Measurements from ENCODE around the gene GSAP.
A peak's percentile ranks its signal among the peaks of the same experiment; 100 is the strongest.

Gene GSAP

GRCh38 chr7:77331938-77332695 lies 84.0 kb downstream of the GSAP start:
- peak; percentile 45 for DNase-seq (ENCODE audit: low read depth, low spot score)
- Histone ChIP-seq H3K9me3 (ENCODE audit: control insufficient read depth, insufficient read depth, low read length) (no peaks in the 10 kb centered on the region), H3K4me1 (ENCODE audit: control insufficient read depth, insufficient read depth, low read length) (no peaks in the 10 kb centered on the region), H3K27ac (ENCODE audit: low read length) (no peak overlapping the region), H3K36me3 (ENCODE audit: control insufficient read depth, insufficient read depth, low read length) (no peaks in the 10 kb centered on the region), H3K27me3 (ENCODE audit: control insufficient read depth, insufficient read depth, low read length) (no peaks in the 10 kb centered on the region), H3K4me3 (ENCODE audit: low read length) (no peak overlapping the region)
- no CpG with 5 or more reads among the region's 3 CpGs for WGBS (ENCODE audit: insufficient coverage, insufficient read length)

- no peak for DNase-seq (ENCODE audit: low read depth, low spot score)
- Histone ChIP-seq H3K4me1 (ENCODE audit: control insufficient read depth, insufficient read depth, low read length) (no peaks in the 10 kb centered on the region), H3K27ac (ENCODE audit: low read length) (no peak overlapping the region), H3K9me3 (ENCODE audit: control insufficient read depth, insufficient read depth, low read length) (no peaks in the 10 kb centered on the region), H3K27me3 (ENCODE audit: control insufficient read depth, insufficient read depth, low read length) (no peaks in the 10 kb centered on the region), H3K4me3 (ENCODE audit: low read length) (no peak overlapping the region), H3K36me3 (ENCODE audit: control insufficient read depth, insufficient read depth, low read length) (no peaks in the 10 kb centered on the region)
- WGBS (ENCODE audit: insufficient coverage, insufficient read length): no CpG with 5 or more reads among the region's 6 CpGs
These were observed 85.8 kb downstream of the GSAP start for GRCh38 chr7:77330169-77330882.

GRCh38 chr7:77329466-77330168 lies 86.5 kb downstream of the GSAP start:
- H3K4me1 ChIP-seq (ENCODE audit: control insufficient read depth, insufficient read depth, low read length): no peaks in the 10 kb centered on the region
- no peak overlapping the region for H3K27ac ChIP-seq (ENCODE audit: low read length)

GRCh38 chr7:77328669-77329068 lies 87.5 kb downstream of the GSAP start:
- Histone ChIP-seq H3K4me1 (ENCODE audit: control insufficient read depth, insufficient read depth, low read length) (no peaks in the 10 kb centered on the region), H3K27ac (ENCODE audit: low read length) (no peak overlapping the region), H3K36me3 (ENCODE audit: control insufficient read depth, insufficient read depth, low read length) (no peaks in the 10 kb centered on the region), H3K9me3 (ENCODE audit: control insufficient read depth, insufficient read depth, low read length) (no peaks in the 10 kb centered on the region), H3K4me3 (ENCODE audit: low read length) (no peak overlapping the region), H3K27me3 (ENCODE audit: control insufficient read depth, insufficient read depth, low read length) (no peaks in the 10 kb centered on the region)
- no CpG with 5 or more reads among the region's 1 CpG for WGBS (ENCODE audit: insufficient coverage, insufficient read length)
- no peak for DNase-seq (ENCODE audit: low read depth, low spot score)

More at GRCh38 chr7:77329466-77330168, 86.5 kb downstream of the GSAP start:
- Histone ChIP-seq H3K9me3 (ENCODE audit: control insufficient read depth, insufficient read depth, low read length) (no peaks in the 10 kb centered on the region), H3K4me3 (ENCODE audit: low read length) (no peak overlapping the region), H3K27me3 (ENCODE audit: control insufficient read depth, insufficient read depth, low read length) (no peaks in the 10 kb centered on the region), H3K36me3 (ENCODE audit: control insufficient read depth, insufficient read depth, low read length) (no peaks in the 10 kb centered on the region)
- no CpG with 5 or more reads among the region's 4 CpGs for WGBS (ENCODE audit: insufficient coverage, insufficient read length)
- DNase-seq (ENCODE audit: low read depth, low spot score): no peak

DNA sequence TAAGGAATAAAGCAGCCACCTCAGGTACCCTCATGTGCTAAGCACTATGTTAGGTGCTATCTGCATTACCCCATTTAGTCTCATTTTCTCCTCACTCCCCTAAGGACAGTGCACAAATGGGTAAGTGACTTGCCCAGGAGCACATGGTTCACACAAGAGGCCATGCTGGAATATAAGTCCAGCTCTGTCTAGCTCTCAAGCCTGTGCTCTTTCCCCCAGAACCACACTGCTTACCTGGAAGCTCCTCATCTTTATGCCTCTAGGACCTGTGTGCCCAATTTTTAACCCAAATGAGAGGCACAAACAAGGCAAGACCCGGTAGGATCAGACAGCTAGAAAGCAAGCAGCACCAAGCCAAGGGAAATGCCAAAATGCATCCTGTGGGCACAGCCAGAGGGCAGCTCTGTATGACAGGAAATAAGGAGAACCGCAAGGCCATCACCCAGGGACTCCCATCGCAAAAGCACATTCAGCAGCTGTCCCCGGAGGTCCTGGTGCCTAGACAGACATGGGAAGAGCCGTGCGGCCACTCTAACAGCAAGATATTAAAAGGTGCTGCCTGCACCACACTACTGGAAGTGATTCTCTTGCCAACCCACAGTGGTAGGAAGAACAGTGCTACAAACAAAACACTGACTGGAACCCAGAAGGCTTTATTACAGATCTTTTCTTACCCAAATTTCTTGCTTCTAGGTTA lies 88.1 kb downstream of the GSAP start:
- Histone ChIP-seq H3K36me3 (ENCODE audit: control insufficient read depth, insufficient read depth, low read length) (no peaks in the 10 kb centered on the region), H3K9me3 (ENCODE audit: control insufficient read depth, insufficient read depth, low read length) (no peaks in the 10 kb centered on the region), H3K27me3 (ENCODE audit: control insufficient read depth, insufficient read depth, low read length) (no peaks in the 10 kb centered on the region), H3K4me3 (ENCODE audit: low read length) (no peak overlapping the region), H3K27ac (ENCODE audit: low read length) (no peak overlapping the region), H3K4me1 (ENCODE audit: control insufficient read depth, insufficient read depth, low read length) (no peaks in the 10 kb centered on the region)
- no peak for DNase-seq (ENCODE audit: low read depth, low spot score)
- WGBS (ENCODE audit: insufficient coverage, insufficient read length): no CpG with 5 or more reads among the region's 6 CpGs

DNA sequence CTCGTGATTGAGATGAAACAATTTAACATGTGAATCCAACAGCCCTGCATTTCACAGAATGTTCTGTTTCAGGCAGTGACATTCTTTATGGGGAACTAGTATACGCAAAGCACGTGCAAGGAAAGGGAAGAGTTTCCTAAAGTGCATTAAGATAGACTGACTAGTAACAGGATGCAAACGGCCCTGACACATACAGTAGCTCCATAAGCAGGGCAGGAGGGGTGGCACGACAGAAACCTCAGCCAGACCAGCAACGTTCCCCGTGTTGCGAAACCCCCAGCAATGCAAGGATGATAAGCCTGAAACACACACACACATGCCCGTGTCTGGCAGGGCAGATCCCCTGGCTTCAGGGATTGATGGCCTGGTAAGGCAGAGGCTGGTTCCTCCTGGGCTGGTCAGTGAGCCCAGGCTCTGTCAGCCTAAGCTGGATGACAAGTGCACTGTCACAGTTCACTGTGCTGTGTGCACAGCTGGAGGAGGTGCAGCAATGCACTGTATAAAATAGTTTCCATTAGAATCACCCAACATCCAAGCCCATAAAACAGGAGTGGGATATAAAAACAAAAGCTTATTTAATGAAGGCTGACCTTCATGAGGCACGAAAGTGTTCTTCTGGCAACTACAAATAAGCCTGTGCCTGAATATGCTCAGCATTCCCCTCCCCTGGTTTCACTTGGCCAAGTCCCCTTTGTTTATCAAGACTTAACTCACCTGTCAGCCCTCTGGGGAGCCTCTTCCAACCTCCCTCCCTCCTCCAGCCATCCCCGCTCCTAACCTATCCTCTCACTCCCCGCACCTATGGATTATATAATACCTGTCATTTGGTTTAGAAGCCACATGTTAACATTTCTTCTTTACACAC lies 88.8 kb downstream of the GSAP start:
- H3K9me3 ChIP-seq (ENCODE audit: control insufficient read depth, insufficient read depth, low read length): no peaks in the 10 kb centered on the region
- no peaks in the 10 kb centered on the region for H3K4me1 ChIP-seq (ENCODE audit: control insufficient read depth, insufficient read depth, low read length)
- no peak overlapping the region for H3K27ac ChIP-seq (ENCODE audit: low read length)
- no peaks in the 10 kb centered on the region for H3K36me3 ChIP-seq (ENCODE audit: control insufficient read depth, insufficient read depth, low read length)
- no peaks in the 10 kb centered on the region for H3K27me3 ChIP-seq (ENCODE audit: control insufficient read depth, insufficient read depth, low read length)
- no peak overlapping the region for H3K4me3 ChIP-seq (ENCODE audit: low read length)
- no peak for DNase-seq (ENCODE audit: low read depth, low spot score)
- no CpG with 5 or more reads among the region's 12 CpGs for WGBS (ENCODE audit: insufficient coverage, insufficient read length)

GRCh38 chr7:77326131-77326530 lies 90.0 kb downstream of the GSAP start:
- H3K27me3 ChIP-seq (ENCODE audit: control insufficient read depth, insufficient read depth, low read length): no peaks in the 10 kb centered on the region
- H3K36me3 ChIP-seq (ENCODE audit: control insufficient read depth, insufficient read depth, low read length): no peaks in the 10 kb centered on the region
- WGBS (ENCODE audit: insufficient coverage, insufficient read length): no CpG with 5 or more reads among the region's 3 CpGs
- H3K9me3 ChIP-seq (ENCODE audit: control insufficient read depth, insufficient read depth, low read length): no peaks in the 10 kb centered on the region
- no peaks in the 10 kb centered on the region for H3K4me1 ChIP-seq (ENCODE audit: control insufficient read depth, insufficient read depth, low read length)
- H3K4me3 ChIP-seq (ENCODE audit: low read length): no peak overlapping the region
- DNase-seq (ENCODE audit: low read depth, low spot score): no peak
- no peak overlapping the region for H3K27ac ChIP-seq (ENCODE audit: low read length)

GRCh38 chr7:77321300-77321699 lies 94.8 kb downstream of the GSAP start:
- Histone ChIP-seq H3K4me1 (ENCODE audit: control insufficient read depth, insufficient read depth, low read length) (no peaks in the 10 kb centered on the region), H3K27ac (ENCODE audit: low read length) (no peak overlapping the region), H3K4me3 (ENCODE audit: low read length) (no peak overlapping the region), H3K36me3 (ENCODE audit: control insufficient read depth, insufficient read depth, low read length) (no peaks in the 10 kb centered on the region), H3K27me3 (ENCODE audit: control insufficient read depth, insufficient read depth, low read length) (no peaks in the 10 kb centered on the region), H3K9me3 (ENCODE audit: control insufficient read depth, insufficient read depth, low read length) (no peaks in the 10 kb centered on the region)
- no peak for DNase-seq (ENCODE audit: low read depth, low spot score)
- no CpG with 5 or more reads among the region's 2 CpGs for WGBS (ENCODE audit: insufficient coverage, insufficient read length)

DNA sequence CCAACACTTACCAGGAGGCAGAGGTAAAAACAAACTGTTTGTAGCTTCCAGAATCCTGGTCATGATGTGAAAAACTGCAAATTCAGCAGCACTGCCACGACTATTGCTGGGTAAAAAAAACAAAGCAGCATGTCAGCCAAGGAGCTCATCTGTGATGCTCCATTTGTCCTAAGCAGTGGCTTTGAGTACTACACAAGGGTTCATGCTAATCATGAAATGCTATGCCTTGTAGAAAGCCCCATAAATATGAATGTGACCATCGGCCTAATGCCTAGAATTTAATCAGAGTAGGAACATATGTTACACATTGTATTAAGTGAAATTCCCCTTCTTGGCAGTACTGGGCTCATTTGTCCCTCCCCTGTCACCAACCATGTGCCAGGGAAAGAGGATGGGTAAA lies 95.4 kb downstream of the GSAP start:
- no peaks in the 10 kb centered on the region; the same call in 1 of the 2 replicates for H3K4me1 ChIP-seq (ENCODE audit: control insufficient read depth, insufficient read depth, low read length)
- H3K4me3 ChIP-seq (ENCODE audit: low read length): no peak overlapping the region
- H3K36me3 ChIP-seq (ENCODE audit: control insufficient read depth, insufficient read depth, low read length): no peaks in the 10 kb centered on the region
- no peaks in the 10 kb centered on the region for H3K27me3 ChIP-seq (ENCODE audit: control insufficient read depth, insufficient read depth, low read length)
- no peak for DNase-seq (ENCODE audit: low read depth, low spot score)
- no CpG with 5 or more reads among the region's 2 CpGs for WGBS (ENCODE audit: insufficient coverage, insufficient read length)
- H3K27ac ChIP-seq (ENCODE audit: low read length): no peak overlapping the region
- H3K9me3 ChIP-seq (ENCODE audit: control insufficient read depth, insufficient read depth, low read length): no peaks in the 10 kb centered on the region

All from iPS DF 6.9 (cell line).